Duodenal mucosa (tissue), 2 donors: ENCODE measurements around the gene RASA3.

ENCODE experiments used
- H3K27ac ChIP-seq: one replicate; pipeline ENCODE4 v1.7.0; 2013; ENCODE audit warnings: low read depth, low read length
- H3K27me3 ChIP-seq, 2 donors: one replicate each; pipeline ENCODE4 v1.7.0; 2013; ENCODE audit warnings: low read length in 2 of 2, control low read depth in 1 of 2; ENCODE audit not compliant: insufficient read depth in 2 of 2, control insufficient read depth in 1 of 2
- H3K36me3 ChIP-seq, 2 donors: one replicate each; pipeline ENCODE4 v1.7.0; 2013; ENCODE audit warnings: low read length in 2 of 2, control low read depth in 1 of 2; ENCODE audit not compliant: insufficient read depth in 2 of 2, control insufficient read depth in 1 of 2
- H3K4me1 ChIP-seq, 2 donors: one replicate each; pipeline ENCODE4 v1.7.0; 2013; ENCODE audit warnings: low read length in 2 of 2, control low read depth in 1 of 2; ENCODE audit not compliant: insufficient read depth in 2 of 2, control insufficient read depth in 1 of 2
- H3K4me3 ChIP-seq, 2 donors: one replicate each; pipeline ENCODE4 v1.7.0; 2013; ENCODE audit warnings: low read length in 2 of 2, low read depth in 1 of 2
- H3K9ac ChIP-seq, 2 donors: one replicate each; pipeline ENCODE4 v1.7.0; 2013; ENCODE audit warnings: low read length in 2 of 2, low read depth in 1 of 2
- H3K9me3 ChIP-seq, 2 donors: one replicate each; pipeline ENCODE4 v1.7.0; 2013; ENCODE audit warnings: low read length in 2 of 2, control low read depth in 1 of 2; ENCODE audit not compliant: control insufficient read depth in 1 of 2

Gene RASA3

DNA sequence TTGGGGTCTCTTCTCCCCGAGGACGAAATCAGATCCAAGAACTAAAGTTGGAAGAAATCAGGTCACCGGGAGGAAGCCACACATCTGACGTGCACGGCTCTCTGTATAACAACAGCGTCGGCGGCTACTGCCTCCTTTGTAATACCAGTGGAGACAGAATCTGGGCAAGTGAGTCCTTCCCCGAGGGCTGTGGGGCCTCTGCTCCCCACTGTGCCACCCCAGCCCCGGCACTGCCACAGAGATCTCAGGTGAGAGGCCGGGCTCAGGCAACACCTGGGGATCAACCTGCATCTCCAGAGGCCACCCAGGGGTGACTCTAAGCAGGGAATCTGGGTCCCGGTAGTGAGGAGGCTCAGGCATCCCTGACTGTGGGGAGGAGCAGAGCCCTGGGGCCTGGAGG, 124.9 kb downstream of the RASA3 start:
- Histone ChIP-seq H3K36me3 (peaks cover 0 to 25% of the 10 kb centered on the region in 2 donors), H3K27ac (no peak overlapping the region), H3K9ac (no peak overlapping the region), H3K27me3 (no peaks in the 10 kb centered on the region), H3K4me1 (no peaks in the 10 kb centered on the region), H3K9me3 (no peaks in the 10 kb centered on the region), H3K4me3 (no peak overlapping the region)

DNA sequence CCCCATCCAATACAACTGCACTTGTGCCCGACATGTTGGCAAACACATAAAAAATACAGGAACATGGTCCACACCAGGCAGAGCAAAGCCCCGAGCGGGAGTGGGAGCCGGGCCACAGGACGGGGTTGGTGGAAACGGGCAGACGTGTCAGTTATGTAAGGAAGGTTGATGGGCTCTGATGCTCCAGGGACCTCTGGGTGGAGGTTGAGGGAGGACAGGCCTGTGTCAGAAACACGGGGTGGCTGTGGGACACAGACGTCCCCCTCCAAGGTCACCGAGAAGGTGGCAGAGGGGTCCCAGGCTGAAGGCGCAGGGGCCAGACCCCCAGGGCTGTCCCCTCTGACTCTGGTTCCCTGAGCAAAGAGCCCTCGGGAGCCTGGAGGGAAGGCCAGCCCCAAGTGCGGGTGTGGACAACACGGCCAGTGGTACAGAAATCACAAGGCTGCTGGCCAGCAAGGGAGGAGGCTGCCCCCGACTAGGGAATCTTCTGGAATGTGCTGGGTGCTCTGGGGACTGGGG, 127.2 kb downstream of the RASA3 start:
- H3K9me3 ChIP-seq, result no peaks in the 10 kb centered on the region
- no peak overlapping the region for H3K27ac ChIP-seq
- no peak overlapping the region for H3K4me3 ChIP-seq
- no peak overlapping the region for H3K9ac ChIP-seq
- H3K36me3 ChIP-seq, result peaks cover 0 to 16% of the 10 kb centered on the region in 2 donors
- no peaks in the 10 kb centered on the region for H3K27me3 ChIP-seq
- no peaks in the 10 kb centered on the region for H3K4me1 ChIP-seq

DNA sequence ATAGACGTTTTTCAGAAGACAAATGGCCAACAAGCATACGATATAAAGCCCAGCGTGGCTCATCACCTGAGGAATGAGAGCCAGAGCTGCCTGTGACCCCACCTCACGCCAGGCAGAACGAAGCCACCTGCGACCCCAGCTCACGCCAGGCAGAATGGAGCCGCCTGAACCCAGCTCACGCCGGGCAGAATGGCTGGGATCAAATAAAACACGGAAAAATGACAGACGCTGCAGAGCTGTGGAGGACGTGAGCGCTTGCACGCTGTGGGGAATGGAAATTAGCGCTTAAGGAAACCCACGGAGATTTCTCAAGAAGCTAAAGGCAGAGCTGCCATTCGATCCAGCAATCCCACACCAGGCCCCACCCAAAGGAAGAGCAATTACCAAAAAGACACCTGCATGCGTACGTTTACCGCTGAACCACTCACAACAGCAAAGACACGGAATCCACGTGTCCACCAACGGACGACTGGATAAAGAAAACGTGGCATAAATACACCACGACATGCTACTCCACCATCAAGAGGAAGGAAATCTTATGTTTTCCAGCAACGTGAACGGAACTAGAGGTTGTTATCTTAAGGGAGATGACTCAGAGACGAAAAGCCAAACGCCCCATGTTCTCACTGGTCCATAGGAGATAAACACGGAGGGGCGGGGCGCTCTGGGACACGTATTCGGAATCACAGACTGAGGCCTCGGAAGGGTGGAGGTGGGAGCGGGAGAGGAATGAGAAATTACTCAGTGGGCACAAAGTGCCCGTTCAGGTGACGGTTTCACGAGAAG, 127.8 kb downstream of the RASA3 start:
- Histone ChIP-seq H3K4me3 (no peak overlapping the region), H3K27me3 (no peaks in the 10 kb centered on the region), H3K36me3 (peaks cover 0 to 11% of the 10 kb centered on the region in 2 donors), H3K27ac (no peak overlapping the region), H3K4me1 (no peaks in the 10 kb centered on the region), H3K9ac (no peak overlapping the region), H3K9me3 (no peaks in the 10 kb centered on the region)

DNA sequence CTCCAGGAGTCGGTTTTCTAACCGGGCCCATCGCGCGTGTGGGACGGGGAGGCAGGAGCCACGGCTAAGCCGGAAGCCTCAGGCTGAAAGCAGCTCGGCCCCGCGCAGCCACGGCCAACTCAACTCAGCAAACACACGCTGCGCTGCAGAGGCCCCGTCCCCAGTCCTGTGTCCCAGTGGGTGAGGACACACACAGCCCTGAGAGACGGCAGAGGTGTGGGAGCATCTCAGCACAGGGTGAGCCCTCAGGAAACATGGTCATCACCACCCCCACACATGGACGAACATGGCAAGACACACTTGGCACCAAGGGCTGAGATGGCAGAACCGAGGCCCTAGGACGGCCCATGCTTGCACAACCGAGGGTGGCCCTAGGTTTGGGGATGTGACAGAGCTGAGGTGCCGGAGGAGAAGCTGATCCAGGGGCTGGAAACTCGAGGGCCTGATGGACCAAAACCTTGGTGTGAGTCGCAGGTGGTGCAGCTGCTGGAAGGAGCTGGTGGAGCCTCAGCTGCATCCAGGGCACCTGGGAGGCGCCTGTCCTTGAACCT, 129.6 kb downstream of the RASA3 start:
- Histone ChIP-seq H3K4me3 (no peak overlapping the region), H3K9ac (no peak overlapping the region), H3K27me3 (no peaks in the 10 kb centered on the region), H3K27ac (no peak overlapping the region), H3K36me3 (peaks cover 0 to 4% of the 10 kb centered on the region in 2 donors), H3K4me1 (peaks cover 0 to 4% of the 10 kb centered on the region in 2 donors), H3K9me3 (no peaks in the 10 kb centered on the region)

DNA sequence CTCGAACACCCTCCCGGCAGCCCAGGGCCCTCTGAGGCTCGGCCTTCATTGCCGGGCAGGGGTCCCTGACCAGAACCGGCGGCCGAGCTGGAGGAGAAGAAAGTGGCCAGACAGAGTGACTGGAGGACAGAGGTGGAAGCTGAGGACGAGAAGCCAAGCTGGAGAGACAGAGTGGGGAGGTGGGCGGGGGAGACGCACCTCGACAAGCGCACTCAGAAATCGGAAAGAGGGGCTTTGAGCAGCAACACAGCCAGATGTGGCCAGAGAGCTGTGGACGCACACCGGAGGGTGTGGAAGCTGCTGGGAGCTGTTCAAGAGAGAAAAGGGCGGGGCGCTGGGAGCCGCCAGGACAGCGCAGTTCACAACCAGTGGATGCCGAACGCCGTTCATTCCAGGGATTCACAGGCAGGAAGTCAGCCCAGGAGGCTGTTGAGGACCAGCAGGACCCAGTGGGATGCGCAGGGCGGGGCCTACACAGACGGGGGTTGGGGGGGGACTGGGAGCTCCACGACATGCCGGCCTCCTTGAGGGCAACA, 130.3 kb downstream of the RASA3 start:
- peaks cover 0 to 4% of the 10 kb centered on the region in 2 donors for H3K36me3 ChIP-seq
- H3K27ac ChIP-seq, result no peak overlapping the region
- H3K9me3 ChIP-seq, result no peaks in the 10 kb centered on the region
- no peak overlapping the region for H3K4me3 ChIP-seq
- H3K27me3 ChIP-seq, result no peaks in the 10 kb centered on the region
- H3K9ac ChIP-seq, result no peak overlapping the region
- peaks cover 0 to 4% of the 10 kb centered on the region in 2 donors for H3K4me1 ChIP-seq

DNA sequence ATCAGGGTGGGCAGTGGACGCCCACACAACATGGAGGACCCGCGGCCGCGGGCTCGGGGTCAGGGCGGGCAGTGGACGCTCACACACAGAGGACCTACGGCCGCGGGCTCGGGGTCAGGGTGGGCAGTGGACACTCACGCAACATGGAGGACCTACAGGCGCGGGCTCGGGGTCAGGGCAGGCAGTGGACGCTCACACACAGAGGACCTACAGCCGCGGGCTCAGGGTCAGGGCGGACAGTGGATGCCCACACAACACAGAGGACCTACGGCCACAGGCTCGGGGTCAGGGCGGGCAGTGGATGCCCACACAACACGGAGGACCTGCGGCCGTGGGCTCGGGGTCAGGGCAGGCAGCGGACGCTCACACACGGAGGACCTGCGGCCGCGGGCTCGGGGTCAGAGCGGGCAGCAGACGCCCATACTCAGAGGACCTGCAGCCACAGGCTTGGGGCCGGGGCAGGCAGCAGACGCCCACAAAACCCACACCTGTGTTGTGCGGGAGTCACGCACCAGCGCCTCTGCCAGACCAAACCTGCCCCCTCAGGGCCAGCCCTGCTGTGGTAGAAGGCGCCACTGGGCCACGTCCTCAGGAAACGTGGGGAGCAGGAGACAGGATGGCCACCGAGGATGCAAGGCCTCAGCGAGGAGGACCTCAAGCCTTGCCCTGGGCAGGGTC, 131.0 kb downstream of the RASA3 start:
- Histone ChIP-seq H3K9ac (no peak overlapping the region), H3K9me3 (no peaks in the 10 kb centered on the region), H3K27ac (no peak overlapping the region), H3K4me1 (peaks cover 0 to 4% of the 10 kb centered on the region in 2 donors), H3K36me3 (peaks cover 0 to 6% of the 10 kb centered on the region in 2 donors), H3K4me3 (no peak overlapping the region), H3K27me3 (no peaks in the 10 kb centered on the region)

DNA sequence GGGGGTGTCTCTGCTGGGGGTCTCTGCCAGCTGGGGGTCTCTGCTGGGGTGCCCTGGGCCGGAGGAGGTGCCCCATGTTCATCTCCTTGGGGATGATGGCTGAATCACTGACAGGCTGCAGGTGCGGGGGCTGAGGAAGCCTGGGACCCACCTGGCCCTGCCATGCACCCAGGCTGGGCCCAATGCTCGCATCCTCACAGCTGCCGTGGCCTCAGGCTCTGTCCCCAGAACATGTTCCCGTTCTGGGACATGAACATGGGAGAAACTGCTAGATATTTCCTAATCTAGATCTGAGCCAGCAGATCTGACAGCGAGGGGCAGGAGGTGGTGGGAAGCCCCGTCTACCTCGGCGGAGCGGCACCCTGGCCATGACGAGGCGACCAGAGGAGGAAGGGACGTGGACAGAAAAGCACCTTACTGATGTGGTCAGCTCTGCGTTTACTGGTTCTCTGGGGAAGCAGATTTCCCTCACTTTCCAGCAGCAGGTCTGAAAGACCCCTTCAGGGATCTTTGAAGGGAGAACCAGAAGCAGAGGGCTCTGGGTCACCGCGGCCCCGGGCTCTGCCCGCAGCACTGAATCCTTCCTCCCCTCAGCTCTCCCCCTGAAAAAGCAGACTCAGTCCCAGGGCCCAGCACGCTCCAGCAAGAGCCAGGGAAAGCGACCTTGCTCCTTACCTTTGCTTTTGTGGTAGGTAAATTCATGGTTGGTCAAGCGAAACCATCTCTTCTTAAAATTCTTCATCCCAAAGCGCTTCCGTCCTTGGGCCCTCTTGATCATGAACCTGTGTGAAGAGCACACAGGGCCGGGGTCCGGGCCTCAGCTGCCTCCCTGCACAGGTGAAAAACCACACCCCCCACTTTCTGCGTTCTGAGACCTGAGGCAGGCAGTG, 132.0 kb downstream of the RASA3 start:
- Histone ChIP-seq H3K36me3 (peaks cover 0 to 11% of the 10 kb centered on the region in 2 donors), H3K9me3 (no peaks in the 10 kb centered on the region), H3K4me3 (no peak overlapping the region), H3K27ac (no peak overlapping the region), H3K27me3 (no peaks in the 10 kb centered on the region), H3K9ac (no peak overlapping the region), H3K4me1 (peaks cover 0 to 4% of the 10 kb centered on the region in 2 donors)

DNA sequence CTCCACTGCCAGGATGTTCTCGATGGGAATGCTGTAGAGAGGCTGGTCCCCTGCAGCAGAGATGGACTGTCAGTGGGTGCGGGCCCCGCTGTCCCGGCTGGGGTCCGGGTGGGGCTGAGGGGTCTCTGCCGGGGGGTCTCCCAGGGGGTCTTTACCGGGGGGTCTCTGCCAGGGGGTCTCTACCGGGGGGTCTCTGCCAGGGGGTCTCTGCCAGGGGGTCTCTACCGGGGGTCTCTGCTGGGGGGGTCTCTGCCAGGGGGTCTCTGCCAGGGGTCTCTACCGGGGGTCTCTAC, 132.9 kb downstream of the RASA3 start:
- no peak overlapping the region for H3K9ac ChIP-seq
- H3K9me3 ChIP-seq, result no peaks in the 10 kb centered on the region
- H3K4me1 ChIP-seq, result peaks cover 0 to 4% of the 10 kb centered on the region in 2 donors
- no peak overlapping the region for H3K27ac ChIP-seq
- no peak overlapping the region for H3K4me3 ChIP-seq
- peaks cover 0 to 14% of the 10 kb centered on the region in 2 donors for H3K36me3 ChIP-seq
- H3K27me3 ChIP-seq, result no peaks in the 10 kb centered on the region

DNA sequence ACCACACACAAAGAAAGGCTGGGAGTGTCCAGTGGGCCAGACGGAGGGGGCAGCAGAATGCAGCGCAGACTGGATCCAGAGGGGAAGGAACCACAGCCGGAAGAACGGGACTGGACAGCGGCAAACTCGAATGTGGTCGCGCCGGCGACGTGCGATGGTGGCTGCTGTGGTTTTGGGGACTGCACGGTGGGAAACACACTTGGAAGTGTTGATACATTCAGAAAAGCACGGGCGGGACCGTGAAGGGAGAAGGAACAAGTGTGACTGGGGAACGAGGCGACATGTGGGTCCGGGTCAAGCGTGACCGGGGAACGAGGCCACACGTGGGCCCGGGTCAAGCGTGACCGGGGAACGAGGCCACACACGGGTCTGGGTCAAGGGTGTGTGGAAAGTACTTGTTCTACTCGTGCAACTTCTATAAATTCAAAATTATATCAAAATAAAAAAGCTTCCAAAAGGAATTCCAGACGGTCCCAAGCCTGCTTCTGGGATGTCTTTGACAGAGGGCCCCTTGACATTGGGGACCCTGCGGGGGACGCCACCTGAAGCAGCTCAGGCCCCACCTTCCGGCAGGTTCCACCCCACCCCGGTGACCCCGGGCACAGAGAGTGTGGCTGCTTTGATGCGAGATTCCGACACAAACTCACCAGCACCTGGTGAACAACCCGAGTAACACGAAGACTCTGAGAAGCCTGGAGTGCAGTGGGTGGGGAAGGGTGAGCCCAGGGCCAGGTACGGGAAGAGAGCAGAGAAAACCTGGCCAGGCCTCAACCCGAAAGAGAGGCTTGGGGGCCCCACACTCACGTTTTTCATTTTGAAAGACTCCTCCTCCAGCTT, 133.4 kb downstream of the RASA3 start:
- H3K27ac ChIP-seq, result no peak overlapping the region
- no peak overlapping the region for H3K4me3 ChIP-seq
- H3K9ac ChIP-seq, result no peak overlapping the region
- no peaks in the 10 kb centered on the region for H3K27me3 ChIP-seq
- H3K36me3 ChIP-seq, result peaks cover 0 to 14% of the 10 kb centered on the region in 2 donors
- H3K4me1 ChIP-seq, result peaks cover 0 to 4% of the 10 kb centered on the region in 2 donors
- H3K9me3 ChIP-seq, result no peaks in the 10 kb centered on the region
